GM10266 (cell line): ENCODE results near the gene TMEM182.

Experiments
- DNase-seq: peaks from one replicate; pipeline ENCODE4 v3.0.0; 2012; ENCODE audit errors: extremely low spot score
- TF ChIP-seq, protein P1 (sequence below): IDR thresholded peaks from 2 replicates; pipeline ENCODE4 v1.5.1; 2012; ENCODE audit warnings: mild to moderate bottlenecking, low read depth; ENCODE audit not compliant: control insufficient read depth, insufficient read depth; ENCODE audit errors: missing control alignments

TMEM182 gene

DNA sequence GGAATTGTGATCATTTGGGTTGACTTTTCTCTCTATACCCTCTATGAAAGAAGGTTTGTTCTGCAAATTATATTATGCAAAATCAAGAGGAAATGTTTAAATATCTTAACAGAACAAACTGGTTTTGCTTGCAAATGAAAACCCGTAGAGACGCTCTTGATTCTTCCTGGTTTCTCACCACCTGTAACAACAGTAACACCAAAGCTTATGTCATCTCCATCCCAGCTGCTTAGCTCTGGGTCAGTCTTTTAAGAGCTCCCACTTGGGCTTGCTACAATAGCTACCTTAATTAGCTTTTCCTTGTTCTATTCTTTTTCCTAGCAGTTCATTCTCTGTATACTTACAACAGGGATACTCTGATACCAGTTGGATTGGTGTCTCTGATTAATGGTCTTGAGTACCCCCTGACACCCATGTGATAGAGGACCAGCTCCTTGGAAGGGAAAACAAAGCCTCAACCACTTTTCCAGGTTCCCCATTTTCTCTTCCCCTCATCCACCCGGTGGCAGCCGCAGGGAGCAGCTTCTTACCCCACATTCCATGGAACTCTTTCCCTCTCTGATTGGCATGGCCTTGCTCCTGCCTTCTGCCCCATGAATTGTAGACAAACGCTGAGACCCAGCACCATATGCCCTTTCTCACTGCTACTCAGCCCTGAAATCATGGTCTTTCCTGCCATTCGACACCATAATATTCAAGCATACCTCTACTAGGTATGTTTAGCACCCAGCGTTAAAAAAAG is 27.7 kb downstream of the TMEM182 start:
- no peak for DNase-seq
- TF ChIP-seq, protein P1, sequence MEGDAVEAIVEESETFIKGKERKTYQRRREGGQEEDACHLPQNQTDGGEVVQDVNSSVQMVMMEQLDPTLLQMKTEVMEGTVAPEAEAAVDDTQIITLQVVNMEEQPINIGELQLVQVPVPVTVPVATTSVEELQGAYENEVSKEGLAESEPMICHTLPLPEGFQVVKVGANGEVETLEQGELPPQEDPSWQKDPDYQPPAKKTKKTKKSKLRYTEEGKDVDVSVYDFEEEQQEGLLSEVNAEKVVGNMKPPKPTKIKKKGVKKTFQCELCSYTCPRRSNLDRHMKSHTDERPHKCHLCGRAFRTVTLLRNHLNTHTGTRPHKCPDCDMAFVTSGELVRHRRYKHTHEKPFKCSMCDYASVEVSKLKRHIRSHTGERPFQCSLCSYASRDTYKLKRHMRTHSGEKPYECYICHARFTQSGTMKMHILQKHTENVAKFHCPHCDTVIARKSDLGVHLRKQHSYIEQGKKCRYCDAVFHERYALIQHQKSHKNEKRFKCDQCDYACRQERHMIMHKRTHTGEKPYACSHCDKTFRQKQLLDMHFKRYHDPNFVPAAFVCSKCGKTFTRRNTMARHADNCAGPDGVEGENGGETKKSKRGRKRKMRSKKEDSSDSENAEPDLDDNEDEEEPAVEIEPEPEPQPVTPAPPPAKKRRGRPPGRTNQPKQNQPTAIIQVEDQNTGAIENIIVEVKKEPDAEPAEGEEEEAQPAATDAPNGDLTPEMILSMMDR = no peak

GRCh38 chr2:102790091-102790455 is 28.2 kb downstream of the TMEM182 start:
- TF ChIP-seq, protein P1 = no peak
- DNase-seq = no peak

DNA sequence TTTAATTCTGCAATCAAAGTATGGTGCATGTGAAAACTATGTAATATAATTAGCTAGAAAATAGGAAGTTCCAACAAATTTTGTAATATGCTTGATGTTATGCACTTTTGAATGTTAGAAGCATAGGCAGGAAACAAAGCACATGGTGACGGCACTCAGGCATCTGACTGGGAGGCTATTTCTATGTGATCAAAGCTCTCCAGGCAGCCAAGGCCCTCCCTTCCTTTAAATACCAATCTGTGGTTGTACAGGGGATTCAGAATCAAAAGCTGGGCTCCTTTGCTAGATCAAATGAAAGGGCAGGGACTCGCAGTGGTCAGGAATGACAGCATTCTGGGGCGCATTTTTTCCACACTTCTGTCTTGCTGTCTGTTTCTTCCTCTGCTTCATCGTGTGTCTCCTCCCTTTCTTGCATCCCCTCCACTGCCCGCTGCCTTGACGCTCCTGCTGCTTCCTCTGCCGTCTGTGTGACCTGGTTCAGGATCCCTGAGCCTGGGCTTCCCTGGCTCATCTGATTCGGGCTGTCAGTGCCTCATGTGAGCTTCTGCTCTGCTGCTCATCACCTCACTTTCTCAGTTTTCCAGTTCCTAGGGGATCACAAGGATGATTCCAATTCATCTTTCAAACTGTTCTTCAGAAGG is 30.9 kb downstream of the TMEM182 start:
- no peak for DNase-seq
- TF ChIP-seq, protein P1 = no peak

- DNase-seq = no peak
- TF ChIP-seq, protein P1 = no peak
These were observed 33.8 kb downstream of the TMEM182 start for GRCh38 chr2:102795641-102796040.

GRCh38 chr2:102796337-102796736 is 34.5 kb downstream of the TMEM182 start:
- TF ChIP-seq, protein P1 = no peak
- DNase-seq = no peak

- DNase-seq = no peak
- TF ChIP-seq, protein P1 = no peak
These were observed 35.7 kb downstream of the TMEM182 start for GRCh38 chr2:102797486-102797885.

GRCh38 chr2:102798181-102798580 is 36.4 kb downstream of the TMEM182 start:
- no peak for DNase-seq
- TF ChIP-seq, protein P1 = no peak
